Measurements from ENCODE around the gene E2F2. TPM values are rescaled to one million over a fixed set of nuclear protein-coding genes. Genes with fewer than 3 reads are reported as not detected.
A peak's percentile ranks its signal among the peaks of the same experiment; 100 is the strongest.

Gene E2F2
- total RNA-seq, 1 experiment from 2014 or later, result 9.5 TPM

- H3K36me3 ChIP-seq (ENCODE audit: control insufficient read depth, insufficient read depth, low read length), result no peaks in the 10 kb centered on the region
- H3K4me1 ChIP-seq, result peaks cover 4% of the 10 kb centered on the region
- Mint-ChIP-seq H3K27me3 (ENCODE audit: insufficient read depth, unreplicated experiment) (peaks cover 5% of the 10 kb centered on the region), H3K36me3 (ENCODE audit: insufficient read depth, unreplicated experiment) (peaks cover 6% of the 10 kb centered on the region), H3K27ac (ENCODE audit: unreplicated experiment) (peak within 1 kb of the TSS; percentile 60), H3K4me3 (ENCODE audit: unreplicated experiment) (peak within 1 kb of the TSS; percentile 81), H3K4me1 (ENCODE audit: low read depth, unreplicated experiment) (peaks cover 8% of the 10 kb centered on the region), H3K9me3 (ENCODE audit: unreplicated experiment) (no peaks in the 10 kb centered on the region)
- peak; percentile 37 to 45 for DNase-seq
- H3K4me3 ChIP-seq (ENCODE audit: low read depth, low read length), result peak within 1 kb of the TSS; percentile 85
- no TSS peak for BruUV-seq (replicated peaks)
- POLR2A ChIA-PET, result interaction anchor here (0.6 to 0.9 kb wide), 3 partner anchors 13 to 139 kb away, joined by 3 to 5 read pairs (median 3); partner anchors contain the start of gene HNRNPR
- TF ChIP-seq, protein P1, sequence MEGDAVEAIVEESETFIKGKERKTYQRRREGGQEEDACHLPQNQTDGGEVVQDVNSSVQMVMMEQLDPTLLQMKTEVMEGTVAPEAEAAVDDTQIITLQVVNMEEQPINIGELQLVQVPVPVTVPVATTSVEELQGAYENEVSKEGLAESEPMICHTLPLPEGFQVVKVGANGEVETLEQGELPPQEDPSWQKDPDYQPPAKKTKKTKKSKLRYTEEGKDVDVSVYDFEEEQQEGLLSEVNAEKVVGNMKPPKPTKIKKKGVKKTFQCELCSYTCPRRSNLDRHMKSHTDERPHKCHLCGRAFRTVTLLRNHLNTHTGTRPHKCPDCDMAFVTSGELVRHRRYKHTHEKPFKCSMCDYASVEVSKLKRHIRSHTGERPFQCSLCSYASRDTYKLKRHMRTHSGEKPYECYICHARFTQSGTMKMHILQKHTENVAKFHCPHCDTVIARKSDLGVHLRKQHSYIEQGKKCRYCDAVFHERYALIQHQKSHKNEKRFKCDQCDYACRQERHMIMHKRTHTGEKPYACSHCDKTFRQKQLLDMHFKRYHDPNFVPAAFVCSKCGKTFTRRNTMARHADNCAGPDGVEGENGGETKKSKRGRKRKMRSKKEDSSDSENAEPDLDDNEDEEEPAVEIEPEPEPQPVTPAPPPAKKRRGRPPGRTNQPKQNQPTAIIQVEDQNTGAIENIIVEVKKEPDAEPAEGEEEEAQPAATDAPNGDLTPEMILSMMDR (IDR thresholded peaks at IDR 0.05; ENCODE audit: insufficient read depth in 1 of 2, low read depth in 1 of 2, low read length in 1 of 2, severe bottlenecking in 1 of 2, unreplicated experiment in 1 of 2), result peak in 1 of 2 experiments; percentile 15
- no peaks in the 10 kb centered on the region for H3K27me3 ChIP-seq (replicated peaks; ENCODE audit: control insufficient read depth, insufficient read depth, low read length)
- intact Hi-C loops (cut with micrococcal nuclease; ENCODE audit: unreplicated experiment), result no loop called here
- CTCF ChIA-PET, result interaction anchor here (0.6 to 2.7 kb wide), 6 partner anchors 11 to 115 kb away, joined by 3 to 16 read pairs (median 4); no protein-coding TSS in a partner anchor
- H3K9me3 ChIP-seq, result no peaks in the 10 kb centered on the region
These were observed 47.4 kb downstream of the E2F2 start, which contains the start of gene ASAP3 for GRCh38 chr1:23483321-23484252. ASAP3 (minus strand) TSS chr1:23484179; CDS start chr1:23484133, 46 bp downstream.

GRCh38 chr1:23481904-23482303 is 49.1 kb downstream of the E2F2 start:
- intact Hi-C loops (cut with micrococcal nuclease; ENCODE audit: unreplicated experiment), result no loop called here
- BruUV-seq (replicated peaks), result no TSS peak
- H3K4me1 Mint-ChIP-seq (ENCODE audit: low read depth, unreplicated experiment), result peaks cover 8% of the 10 kb centered on the region

GRCh38 chr1:23481026-23481597 is 49.9 kb downstream of the E2F2 start:
- Mint-ChIP-seq H3K4me1 (ENCODE audit: low read depth, unreplicated experiment) (peaks cover 8% of the 10 kb centered on the region), H3K4me3 (ENCODE audit: unreplicated experiment) (no peak overlapping the region), H3K9me3 (ENCODE audit: unreplicated experiment) (no peaks in the 10 kb centered on the region), H3K27me3 (ENCODE audit: insufficient read depth, unreplicated experiment) (no peaks in the 10 kb centered on the region), H3K27ac (ENCODE audit: unreplicated experiment) (no peak overlapping the region), H3K36me3 (ENCODE audit: insufficient read depth, unreplicated experiment) (peaks cover 4% of the 10 kb centered on the region)
- BruUV-seq (replicated peaks), result no TSS peak
- Histone ChIP-seq H3K36me3 (ENCODE audit: control insufficient read depth, insufficient read depth, low read length) (no peaks in the 10 kb centered on the region), H3K4me3 (ENCODE audit: low read depth, low read length) (no peak overlapping the region), H3K27me3 (replicated peaks; ENCODE audit: control insufficient read depth, insufficient read depth, low read length) (no peaks in the 10 kb centered on the region), H3K4me1 (peaks cover 4% of the 10 kb centered on the region), H3K9me3 (no peaks in the 10 kb centered on the region)
- intact Hi-C loops (cut with micrococcal nuclease; ENCODE audit: unreplicated experiment), result no loop called here
- POLR2A ChIA-PET, result no interaction called here
- CTCF ChIA-PET, result no interaction called here
- no peak for DNase-seq
- TF ChIP-seq, protein P1 (IDR thresholded peaks at IDR 0.05; ENCODE audit: insufficient read depth in 1 of 2, low read depth in 1 of 2, low read length in 1 of 2, severe bottlenecking in 1 of 2, unreplicated experiment in 1 of 2), result no peak

More at GRCh38 chr1:23481904-23482303, 49.1 kb downstream of the E2F2 start:
- no peaks in the 10 kb centered on the region for H3K27me3 Mint-ChIP-seq (ENCODE audit: insufficient read depth, unreplicated experiment)
- H3K4me3 Mint-ChIP-seq (ENCODE audit: unreplicated experiment), result no peak overlapping the region
- ChIA-PET CTCF (no interaction called here), POLR2A (no interaction called here)
- no peaks in the 10 kb centered on the region for H3K9me3 Mint-ChIP-seq (ENCODE audit: unreplicated experiment)
- no peak overlapping the region for H3K27ac Mint-ChIP-seq (ENCODE audit: unreplicated experiment)
- Histone ChIP-seq H3K4me3 (ENCODE audit: low read depth, low read length) (no peak overlapping the region), H3K9me3 (no peaks in the 10 kb centered on the region), H3K36me3 (ENCODE audit: control insufficient read depth, insufficient read depth, low read length) (no peaks in the 10 kb centered on the region), H3K4me1 (peaks cover 4% of the 10 kb centered on the region), H3K27me3 (replicated peaks; ENCODE audit: control insufficient read depth, insufficient read depth, low read length) (no peaks in the 10 kb centered on the region)
- TF ChIP-seq, protein P1 (IDR thresholded peaks at IDR 0.05; ENCODE audit: insufficient read depth in 1 of 2, low read depth in 1 of 2, low read length in 1 of 2, severe bottlenecking in 1 of 2, unreplicated experiment in 1 of 2), result no peak
- no peak for DNase-seq
- peaks cover 6% of the 10 kb centered on the region for H3K36me3 Mint-ChIP-seq (ENCODE audit: insufficient read depth, unreplicated experiment)
